HepG2 (cell line): ENCODE results near the gene SAAL1. TPM values are rescaled to one million over a fixed set of nuclear protein-coding genes. Genes with fewer than 3 reads are reported as not detected.

Experiments
- ATAC-seq: fragments of 200-7000 bp; cut with Tn5 transposase; 3 replicates; pipeline ENCODE4 v1.9.1; 2020; ENCODE audit warnings: mild to moderate bottlenecking, moderate library complexity
- BruUV-seq: library from RNA; stranded (reverse); fragments of 400-500 nt; replicated peaks from 2 replicates; lab custom pipeline; 2021; lab: Mats Ljungman, UMichigan
- CTCF ChIA-PET: fragments of 300-600 bp; formaldehyde crosslinking; extraction: SDS; loops from one replicate; lab custom pipeline; 2021; ENCODE audit warnings: low total read pairs, inconsistent platforms, low intra/inter-chr PET ratio; lab: Yijun Ruan, JAX
- POLR2A ChIA-PET: fragments of 350-600 bp; sonication (Branson Sonifier 250); formaldehyde crosslinking; loops from one replicate; lab custom pipeline; 2020; ENCODE audit warnings: antibody characterized with exemption, inconsistent platforms; lab: Yijun Ruan, JAX
- DNase-seq: peaks from one replicate; pipeline ENCODE4 v3.0.0-alpha.2; 2015; ENCODE audit warnings: low spot score
- FAIRE-seq: peaks from 3 replicates; lab custom pipeline; 2011; peaks lifted over from hg19 to GRCh38; lab: Jason Lieb, UNC
- H2AFZ ChIP-seq: one replicate; pipeline ENCODE4 v1.6.1; 2011; ENCODE audit warnings: low read length, inconsistent platforms
- H3K27ac ChIP-seq: fragments of 300-600 bp; 3 replicates; pipeline ENCODE4 v1.8.0; 2011; ENCODE audit warnings: mixed run types, mild to moderate bottlenecking, mixed read lengths, low read length, inconsistent platforms; ENCODE audit not compliant: insufficient read depth; ENCODE audit errors: extremely low read length
- H3K27me3 ChIP-seq, 2 experiments: fragments of 200-600 bp in 1 of 2; 2 replicates in 1 of 2; 3 replicates in 1 of 2; pipeline versions ENCODE4 v1.6.0 to v1.8.0; 2011; ENCODE audit warnings: low read length in 2 of 2, mild to moderate bottlenecking in 2 of 2, moderate library complexity in 2 of 2, inconsistent platforms in 1 of 2; ENCODE audit not compliant: insufficient read depth in 2 of 2, control insufficient read depth in 1 of 2
- H3K36me3 ChIP-seq, 2 experiments: fragments of 200-600 bp in 1 of 2; replicated peaks in 1 of 2; 2 replicates in 1 of 2; 3 replicates in 1 of 2; pipeline versions ENCODE4 v1.5.1 to v1.8.0; 2011; ENCODE audit warnings: low read length in 2 of 2, inconsistent platforms in 1 of 2; ENCODE audit not compliant: insufficient read depth in 2 of 2, control insufficient read depth in 1 of 2
- H3K4me1 ChIP-seq: 2 replicates; pipeline ENCODE4 v1.5.1; 2012; ENCODE audit warnings: low read length, inconsistent platforms; ENCODE audit not compliant: insufficient read depth
- H3K4me2 ChIP-seq: 2 replicates; pipeline ENCODE4 v1.6.0; 2011; ENCODE audit warnings: low read depth, low read length, inconsistent platforms
- H3K4me3 ChIP-seq, 3 experiments: fragments of 200-600 bp in 1 of 3; sonication (generic), shearing (Covaris generic) in 1 of 3; replicated peaks in 1 of 3; 2 replicates each; pipeline ENCODE4 v1.5.1; 2011 to 2016; ENCODE audit warnings: low read length in 3 of 3, inconsistent platforms in 2 of 3, low read depth in 2 of 3, mild to moderate bottlenecking in 2 of 3, control low read depth in 1 of 3, mixed read lengths in 1 of 3; ENCODE audit not compliant: insufficient read depth in 1 of 3
- H3K79me2 ChIP-seq: one replicate; pipeline ENCODE4 v1.6.1; 2011; ENCODE audit warnings: low read length, inconsistent platforms; ENCODE audit not compliant: insufficient read depth
- H3K9ac ChIP-seq: 2 replicates; pipeline ENCODE4 v1.6.0; 2011; ENCODE audit warnings: mild to moderate bottlenecking, low read depth, low read length, inconsistent platforms; ENCODE audit not compliant: insufficient read depth
- H3K9me3 ChIP-seq: 2 replicates; pipeline ENCODE4 v1.5.1; 2012; ENCODE audit warnings: mild to moderate bottlenecking, low read length
- H4K20me1 ChIP-seq: 2 replicates; pipeline ENCODE4 v1.6.0; 2011; ENCODE audit warnings: inconsistent platforms, mild to moderate bottlenecking, low read length, moderate library complexity; ENCODE audit not compliant: insufficient read depth
- HNF4A ChIP-seq: sonication (generic); formaldehyde crosslinking; IDR thresholded peaks from 2 replicates; pipeline ENCODE4 v1.4.0; 2020; ENCODE audit warnings: missing genetic modification reagents
- HNF4G ChIP-seq, 2 experiments: sonication (generic) in 1 of 2; formaldehyde crosslinking in 1 of 2; IDR thresholded peaks; 2 replicates each; pipeline versions ENCODE4 v1.4.0 to v1.6.1; 2011 to 2020; ENCODE audit warnings: borderline replicate concordance in 2 of 2, low read depth in 2 of 2, mild to moderate bottlenecking in 2 of 2, low read length in 1 of 2, missing genetic modification reagents in 1 of 2, moderate library complexity in 1 of 2
- KDM4B ChIP-seq: sonication (generic); formaldehyde crosslinking; IDR thresholded peaks from 2 replicates; pipeline ENCODE4 v1.4.0; 2020; ENCODE audit warnings: missing genetic modification reagents
- MTF1 ChIP-seq: sonication (generic); formaldehyde crosslinking; IDR thresholded peaks from 2 replicates; pipeline ENCODE4 v1.5.0; 2020; ENCODE audit warnings: missing genetic modification reagents
- SRF ChIP-seq: IDR thresholded peaks from 2 replicates; pipeline ENCODE4 v1.6.1; 2011; ENCODE audit warnings: mild to moderate bottlenecking, low read depth, low read length, moderate library complexity
- TBX2 ChIP-seq: sonication (generic); formaldehyde crosslinking; IDR thresholded peaks from 2 replicates; pipeline ENCODE4 v1.5.0; 2020; ENCODE audit warnings: missing genetic modification reagents, mild to moderate bottlenecking, borderline replicate concordance
- YEATS4 ChIP-seq: sonication (generic); formaldehyde crosslinking; IDR thresholded peaks from 2 replicates; pipeline ENCODE4 v1.4.0; 2020; ENCODE audit warnings: missing genetic modification reagents, borderline replicate concordance
- ZMYM2 ChIP-seq: sonication (generic); formaldehyde crosslinking; IDR thresholded peaks from 2 replicates; pipeline ENCODE4 v1.8.0; 2022; ENCODE audit warnings: mild to moderate bottlenecking, missing genetic modification reagents
- ZNF329 ChIP-seq: sonication (generic); formaldehyde crosslinking; IDR thresholded peaks from 2 replicates; pipeline ENCODE4 v1.9.0; 2021; ENCODE audit warnings: low read depth, mild to moderate bottlenecking, missing genetic modification reagents
- ZNF549 ChIP-seq: sonication (generic); formaldehyde crosslinking; IDR thresholded peaks from 2 replicates; pipeline ENCODE4 v1.5.0; 2020; ENCODE audit warnings: missing genetic modification reagents
- ZNF563 ChIP-seq: sonication (generic); formaldehyde crosslinking; IDR thresholded peaks from 2 replicates; pipeline ENCODE4 v1.8.0; 2022; ENCODE audit warnings: mild to moderate bottlenecking, moderate library complexity, missing genetic modification reagents
- ZNF614 ChIP-seq: IDR thresholded peaks from 2 replicates; pipeline ENCODE4 v1.6.1; 2018; ENCODE audit warnings: missing biosample characterization, missing genetic modification reagents, inconsistent platforms, borderline replicate concordance
- ZNF644 ChIP-seq: IDR thresholded peaks from 2 replicates; pipeline ENCODE4 v1.6.1; 2016; ENCODE audit warnings: low read depth
- WGBS: methylation state at CpG from one replicate; pipeline ENCODE4 v1.1.6; 2017; ENCODE audit warnings: low lambda C conversion rate; 5-methylcytosine and 5-hydroxymethylcytosine counted together
- in situ Hi-C: cut with HindIII; loops from 2 replicates; pipeline ENCODE4 v1.10.0; 2017; ENCODE audit warnings: low pct_unique_long_range_greater_than_20kb; ENCODE audit not compliant: extremely low pct_ligation_motif_present
- intact Hi-C: fragments of 100-400 bp; cut with micrococcal nuclease; formaldehyde crosslinking; loops from one replicate; pipeline ENCODE4 v1.10.0; 2022; ENCODE audit not compliant: unreplicated experiment
- polyA plus RNA-seq, 8 experiments: library from polyadenylated mRNA; depleted of rRNA in 3 of 8; stranded (reverse) in 7 of 8; unstranded in 1 of 8; fragments of >200 nt; fragmentation: Illumina TruSeq in 4 of 8; extraction: Trizol in 4 of 8; gene quantifications; 2 replicates each; pipeline versions ENCODE4 v1.2.1 to v1.2.3, GENCODE V29; 2011 to 2016; ENCODE audit warnings: low read depth in 4 of 8, missing spikeins in 1 of 8, mixed read lengths in 1 of 8; ENCODE audit not compliant: insufficient read depth in 1 of 8
- total RNA-seq, 5 experiments: library from RNA; depleted of rRNA; stranded (reverse); fragments of >200 nt; fragmentation: Illumina TruSeq; extraction: Trizol; gene quantifications; 2 replicates each; pipeline ENCODE4 v1.2.3, GENCODE V29; 2016; ENCODE audit warnings: low read depth in 1 of 5
- TF ChIP-seq, protein P1 (sequence below): IDR thresholded peaks from 2 replicates; pipeline ENCODE4 v1.4.0; 2020; ENCODE audit warnings: mild to moderate bottlenecking, missing genetic modification reagents

Gene SAAL1
- total and polyA plus RNA-seq, 2 of the 13 experiments (the other 11 are each of a cell fraction or from before 2014, with no cell fraction given) = 16.5 to 46.0 TPM

DNA sequence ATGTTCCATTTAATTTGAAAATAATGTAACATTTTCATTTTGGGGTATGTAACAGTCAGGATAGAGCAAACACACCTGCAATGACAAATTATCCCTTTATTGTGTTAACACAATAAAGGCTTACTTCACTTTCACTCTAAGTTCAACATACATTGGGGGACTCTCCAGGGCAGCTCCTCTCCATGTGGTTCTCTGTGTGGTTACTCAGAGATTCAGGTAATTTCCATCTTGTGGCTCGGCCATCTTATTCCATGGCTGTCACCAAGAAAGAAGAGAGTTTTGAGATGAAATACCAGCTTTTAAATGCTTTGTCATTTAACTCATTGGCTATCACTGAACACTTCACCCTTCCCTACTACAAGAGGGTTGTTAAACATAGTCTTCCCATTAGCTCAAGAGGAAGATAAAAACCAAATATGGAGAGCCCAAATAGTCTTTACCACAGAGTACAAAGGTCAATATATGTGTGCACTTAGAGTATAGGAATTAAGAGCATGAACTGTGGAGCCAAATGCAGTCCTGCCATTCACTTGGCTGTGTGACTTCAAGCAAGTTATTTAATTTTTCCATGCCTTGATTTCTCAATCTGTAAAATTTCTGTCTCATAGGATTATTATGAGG lies 49.2 kb downstream of the SAAL1 start:
- BruUV-seq = no TSS peak
- 72% methylated on average over 1 of the region's 1 CpG for WGBS
- H2AFZ ChIP-seq = no peak overlapping the region
- H3K36me3 ChIP-seq = no peaks in the 10 kb centered on the region
- peaks cover 10% of the 10 kb centered on the region for H3K4me1 ChIP-seq
- H3K9me3 ChIP-seq = no peaks in the 10 kb centered on the region
- CTCF ChIA-PET = no interaction called here
- ATAC-seq (peak; percentile 80), FAIRE-seq (no peak), DNase-seq (peak; percentile 71)
- no peaks in the 10 kb centered on the region for H3K27me3 ChIP-seq
- H3K9ac ChIP-seq = no peak overlapping the region
- H3K27ac ChIP-seq = no peak overlapping the region
- TF ChIP-seq SRF (peak; percentile 55; the same call in 1 of the 2 replicates), MTF1 (CRISPR knock-in tag) (no peak), HNF4A (CRISPR knock-in tag) (peak; percentile 74), ZNF614 (peak; percentile 81), KDM4B (CRISPR knock-in tag) (no peak), ZNF329 (CRISPR knock-in tag) (no peak), YEATS4 (CRISPR knock-in tag) (no peak), TBX2 (CRISPR knock-in tag) (no peak), ZNF563 (no peak), ZMYM2 (no peak), HNF4G (IDR thresholded peaks at IDR 0.05; ENCODE audit: borderline replicate concordance, low read depth, low read length) (peak; percentile 38; the same call in 1 of the 2 replicates), HNF4G (CRISPR knock-in tag; IDR thresholded peaks at IDR 0.05; ENCODE audit: borderline replicate concordance, low read depth) (no peak), ZNF644 (CRISPR knock-in tag) (peak; percentile 85), ZNF549 (CRISPR knock-in tag) (0 out of 2 replicates have a peak, but pooled peaks have one; percentile 27)
- TF ChIP-seq, protein P1, sequence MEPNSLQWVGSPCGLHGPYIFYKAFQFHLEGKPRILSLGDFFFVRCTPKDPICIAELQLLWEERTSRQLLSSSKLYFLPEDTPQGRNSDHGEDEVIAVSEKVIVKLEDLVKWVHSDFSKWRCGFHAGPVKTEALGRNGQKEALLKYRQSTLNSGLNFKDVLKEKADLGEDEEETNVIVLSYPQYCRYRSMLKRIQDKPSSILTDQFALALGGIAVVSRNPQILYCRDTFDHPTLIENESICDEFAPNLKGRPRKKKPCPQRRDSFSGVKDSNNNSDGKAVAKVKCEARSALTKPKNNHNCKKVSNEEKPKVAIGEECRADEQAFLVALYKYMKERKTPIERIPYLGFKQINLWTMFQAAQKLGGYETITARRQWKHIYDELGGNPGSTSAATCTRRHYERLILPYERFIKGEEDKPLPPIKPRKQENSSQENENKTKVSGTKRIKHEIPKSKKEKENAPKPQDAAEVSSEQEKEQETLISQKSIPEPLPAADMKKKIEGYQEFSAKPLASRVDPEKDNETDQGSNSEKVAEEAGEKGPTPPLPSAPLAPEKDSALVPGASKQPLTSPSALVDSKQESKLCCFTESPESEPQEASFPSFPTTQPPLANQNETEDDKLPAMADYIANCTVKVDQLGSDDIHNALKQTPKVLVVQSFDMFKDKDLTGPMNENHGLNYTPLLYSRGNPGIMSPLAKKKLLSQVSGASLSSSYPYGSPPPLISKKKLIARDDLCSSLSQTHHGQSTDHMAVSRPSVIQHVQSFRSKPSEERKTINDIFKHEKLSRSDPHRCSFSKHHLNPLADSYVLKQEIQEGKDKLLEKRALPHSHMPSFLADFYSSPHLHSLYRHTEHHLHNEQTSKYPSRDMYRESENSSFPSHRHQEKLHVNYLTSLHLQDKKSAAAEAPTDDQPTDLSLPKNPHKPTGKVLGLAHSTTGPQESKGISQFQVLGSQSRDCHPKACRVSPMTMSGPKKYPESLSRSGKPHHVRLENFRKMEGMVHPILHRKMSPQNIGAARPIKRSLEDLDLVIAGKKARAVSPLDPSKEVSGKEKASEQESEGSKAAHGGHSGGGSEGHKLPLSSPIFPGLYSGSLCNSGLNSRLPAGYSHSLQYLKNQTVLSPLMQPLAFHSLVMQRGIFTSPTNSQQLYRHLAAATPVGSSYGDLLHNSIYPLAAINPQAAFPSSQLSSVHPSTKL (CRISPR knock-in tag) = peak; percentile 43; the same call in 1 of the 2 replicates
- in situ Hi-C loops (no loop called here), intact Hi-C loops (no loop called here)
- H3K79me2 ChIP-seq = no peaks in the 10 kb centered on the region
- POLR2A ChIA-PET = interaction anchor here (0.6 kb wide), 1 partner anchor 44 kb away, joined by 4 read pairs; the partner anchor contains the start of gene SERGEF
- H4K20me1 ChIP-seq = no peaks in the 10 kb centered on the region
- H3K4me2 ChIP-seq = peak overlapping the region; percentile 21; the same call in 1 of the 2 replicates
- H3K4me3 ChIP-seq = no peak overlapping the region
